Measurements from ENCODE around the gene DYRK3. TPM values are rescaled to one million over a fixed set of nuclear protein-coding genes. Genes with fewer than 3 reads are reported as not detected.

DYRK3 gene
- total RNA-seq, 1 donor from 2014 or later = 17.9 TPM

GRCh38 chr1:206690516-206690915, 55.2 kb downstream of the DYRK3 start:
- DNase-seq (ENCODE audit: low spot score in 2 of 2) = no peak
- intact Hi-C loops (cut with DNase I) = no loop called here

DNA sequence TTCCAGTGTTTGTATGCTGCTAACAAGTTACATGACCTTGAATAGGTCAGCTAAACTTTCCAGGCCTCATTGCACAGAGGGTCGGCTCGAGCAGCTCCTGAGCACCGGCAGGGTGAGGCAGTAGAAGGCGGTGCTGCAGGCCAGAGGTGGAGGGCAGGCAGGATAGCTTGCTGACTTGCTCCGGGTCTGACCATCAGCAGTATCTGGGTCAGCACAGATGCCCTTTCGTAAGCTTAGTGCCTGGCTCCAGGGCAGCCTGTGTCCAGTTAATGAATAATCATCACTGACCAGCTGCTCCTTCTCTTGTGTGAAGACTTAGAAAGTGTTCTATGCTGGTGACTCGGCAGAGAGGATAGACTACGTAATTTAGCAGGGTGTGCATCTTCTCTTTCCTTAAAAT, 56.3 kb downstream of the DYRK3 start:
- H3K4me1 ChIP-seq = peaks cover 36 to 79% of the 10 kb centered on the region in 2 donors
- no peak for DNase-seq (ENCODE audit: low spot score in 2 of 2)

More at GRCh38 chr1:206690516-206690915, 55.2 kb downstream of the DYRK3 start:
- Histone ChIP-seq H3K4me3 (no peak overlapping the region), H3K9me3 (no peaks in the 10 kb centered on the region), H3K27me3 (no peaks in the 10 kb centered on the region), H3K36me3 (no peaks in the 10 kb centered on the region), H3K27ac (peak overlapping the region in 1 of 2 donors; percentile 27), H3K4me1 (peaks cover 36 to 79% of the 10 kb centered on the region in 2 donors)
- TF ChIP-seq, protein P1, sequence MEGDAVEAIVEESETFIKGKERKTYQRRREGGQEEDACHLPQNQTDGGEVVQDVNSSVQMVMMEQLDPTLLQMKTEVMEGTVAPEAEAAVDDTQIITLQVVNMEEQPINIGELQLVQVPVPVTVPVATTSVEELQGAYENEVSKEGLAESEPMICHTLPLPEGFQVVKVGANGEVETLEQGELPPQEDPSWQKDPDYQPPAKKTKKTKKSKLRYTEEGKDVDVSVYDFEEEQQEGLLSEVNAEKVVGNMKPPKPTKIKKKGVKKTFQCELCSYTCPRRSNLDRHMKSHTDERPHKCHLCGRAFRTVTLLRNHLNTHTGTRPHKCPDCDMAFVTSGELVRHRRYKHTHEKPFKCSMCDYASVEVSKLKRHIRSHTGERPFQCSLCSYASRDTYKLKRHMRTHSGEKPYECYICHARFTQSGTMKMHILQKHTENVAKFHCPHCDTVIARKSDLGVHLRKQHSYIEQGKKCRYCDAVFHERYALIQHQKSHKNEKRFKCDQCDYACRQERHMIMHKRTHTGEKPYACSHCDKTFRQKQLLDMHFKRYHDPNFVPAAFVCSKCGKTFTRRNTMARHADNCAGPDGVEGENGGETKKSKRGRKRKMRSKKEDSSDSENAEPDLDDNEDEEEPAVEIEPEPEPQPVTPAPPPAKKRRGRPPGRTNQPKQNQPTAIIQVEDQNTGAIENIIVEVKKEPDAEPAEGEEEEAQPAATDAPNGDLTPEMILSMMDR (IDR thresholded peaks at IDR 0.05) = no peak

GRCh38 chr1:206693029-206693428, 57.7 kb downstream of the DYRK3 start:
- intact Hi-C loops (cut with DNase I) = loop anchor here (1.0 to 2.0 kb wide), 3 partner anchors 8 to 30 kb away; no protein-coding TSS in a partner anchor
- H3K27ac ChIP-seq = peak overlapping the region; percentile 89 to 92

More for the DNA sequence above, 56.3 kb downstream of the DYRK3 start:
- Histone ChIP-seq H3K9me3 (no peaks in the 10 kb centered on the region), H3K27ac (peak overlapping the region in 1 of 2 donors; percentile 89), H3K27me3 (no peaks in the 10 kb centered on the region), H3K36me3 (no peaks in the 10 kb centered on the region), H3K4me3 (no peak overlapping the region)
- TF ChIP-seq, protein P1 (IDR thresholded peaks at IDR 0.05) = no peak
- intact Hi-C loops (cut with DNase I) = loop anchor here (2.0 kb wide), 1 partner anchor 31 kb away; no protein-coding TSS in a partner anchor

DNA sequence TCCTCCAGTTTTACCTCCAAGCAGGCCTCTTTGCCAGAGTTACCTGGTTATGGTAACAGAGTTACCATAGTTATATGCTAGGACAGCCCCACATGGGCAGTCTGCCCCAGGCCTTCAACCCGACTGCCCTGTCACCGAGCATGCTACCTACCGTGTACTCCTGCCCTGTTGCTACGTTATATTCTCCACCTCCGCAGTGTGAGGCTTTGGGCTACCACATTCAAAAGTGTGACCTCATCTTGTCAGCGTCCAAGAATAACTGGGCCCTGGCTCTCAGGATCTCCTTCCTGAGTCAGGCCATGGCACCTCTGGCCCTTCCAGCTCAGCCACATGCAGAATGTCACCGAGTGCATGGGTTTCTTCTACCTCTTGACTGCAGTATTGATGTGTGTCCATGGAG, 58.3 kb downstream of the DYRK3 start:
- intact Hi-C loops (cut with DNase I) = loop anchor here (1.0 to 2.0 kb wide), 3 partner anchors 8 to 29 kb away; no protein-coding TSS in a partner anchor
- Histone ChIP-seq H3K9me3 (no peaks in the 10 kb centered on the region), H3K27me3 (no peaks in the 10 kb centered on the region), H3K4me1 (peaks cover 32 to 75% of the 10 kb centered on the region in 2 donors), H3K36me3 (peaks cover 0 to 7% of the 10 kb centered on the region in 2 donors), H3K27ac (peak overlapping the region; percentile 89 to 92), H3K4me3 (peak overlapping the region in 1 of 2 donors; percentile 42)
- DNase-seq (ENCODE audit: low spot score in 2 of 2) = peak; percentile 61 to 89
- TF ChIP-seq, protein P1 (IDR thresholded peaks at IDR 0.05) = no peak

More at GRCh38 chr1:206693029-206693428, 57.7 kb downstream of the DYRK3 start:
- DNase-seq (ENCODE audit: low spot score in 2 of 2) = peak; percentile 51 to 93
- H3K4me1 ChIP-seq = peaks cover 36 to 80% of the 10 kb centered on the region in 2 donors
- H3K27me3 ChIP-seq = no peaks in the 10 kb centered on the region
- peak overlapping the region in 1 of 2 donors; percentile 42 for H3K4me3 ChIP-seq
- TF ChIP-seq, protein P1 (IDR thresholded peaks at IDR 0.05) = no peak
- H3K9me3 ChIP-seq = no peaks in the 10 kb centered on the region
- peaks cover 0 to 4% of the 10 kb centered on the region in 2 donors for H3K36me3 ChIP-seq

- peaks cover 0 to 7% of the 10 kb centered on the region in 2 donors for H3K36me3 ChIP-seq
- no peak for DNase-seq (ENCODE audit: low spot score in 2 of 2)
- H3K4me1 ChIP-seq = peaks cover 31 to 69% of the 10 kb centered on the region in 2 donors
- TF ChIP-seq, protein P1 (IDR thresholded peaks at IDR 0.05) = no peak
- peak overlapping the region; percentile 89 to 92 for H3K27ac ChIP-seq
- H3K9me3 ChIP-seq = no peaks in the 10 kb centered on the region
- intact Hi-C loops (cut with DNase I) = no loop called here
- H3K27me3 ChIP-seq = no peaks in the 10 kb centered on the region
- peak overlapping the region in 1 of 2 donors; percentile 42 for H3K4me3 ChIP-seq
Measured at GRCh38 chr1:206694171-206695124, 59.1 kb downstream of the DYRK3 start.
